A673 (cell line): ENCODE results near the gene CCDC33.

Experiments used
- CTCF ChIP-seq: fragments of 300-800, 200-600 bp; sonication (generic); conservative IDR thresholded peaks from 2 replicates; pipeline ENCODE4 v1.5.1; 2017; ENCODE audit warnings: low read depth, mild to moderate bottlenecking, antibody characterized with exemption, low read length, moderate library complexity, mixed read lengths
- EZH2 ChIP-seq: fragments of 200-600 bp; sonication (generic); IDR thresholded peaks from 2 replicates; pipeline ENCODE4 v1.6.1; 2017; ENCODE audit warnings: borderline replicate concordance, low read depth, mild to moderate bottlenecking, mixed read lengths, antibody characterized with exemption, low read length; ENCODE audit not compliant: poor library complexity, severe bottlenecking

DNA sequence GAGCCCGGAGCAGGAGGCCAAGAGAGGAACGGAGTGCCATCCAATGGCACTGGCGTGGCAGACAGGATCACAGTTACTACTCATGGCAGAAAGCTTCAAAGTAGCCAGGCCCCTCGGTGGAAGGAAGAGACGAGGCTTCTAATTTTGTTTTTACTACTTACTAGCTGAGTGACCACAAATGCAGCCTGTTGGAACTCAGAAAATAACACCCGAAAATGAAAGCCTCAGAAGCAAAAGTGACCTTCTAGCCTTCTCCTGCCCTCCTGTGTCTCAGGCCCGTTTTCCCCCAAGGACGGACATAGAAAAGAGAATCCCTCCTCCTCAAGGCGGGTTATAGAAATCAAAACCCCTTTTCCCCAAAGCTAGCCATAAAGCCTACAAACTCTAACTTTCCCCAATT, 23.6 kb upstream of the CCDC33 start:
- no peak for TF ChIP-seq CTCF
- TF ChIP-seq EZH2 = no peak
